HepG2 (cell line): Measurements from ENCODE around the gene MTMR1. TPM values are rescaled to one million over a fixed set of nuclear protein-coding genes. Genes with fewer than 3 reads are reported as not detected.
A peak's percentile ranks its signal among the peaks of the same experiment; 100 is the strongest.

ENCODE experiments used
- ATAC-seq: fragments of 200-7000 bp; cut with Tn5 transposase; 3 replicates; pipeline ENCODE4 v1.9.1; 2020; ENCODE audit warnings: mild to moderate bottlenecking, moderate library complexity
- BruUV-seq: library from RNA; stranded (reverse); fragments of 400-500 nt; replicated peaks from 2 replicates; lab custom pipeline; 2021; lab: Mats Ljungman, UMichigan
- CTCF ChIA-PET: fragments of 300-600 bp; formaldehyde crosslinking; extraction: SDS; loops from one replicate; lab custom pipeline; 2021; ENCODE audit warnings: low total read pairs, inconsistent platforms, low intra/inter-chr PET ratio; lab: Yijun Ruan, JAX
- POLR2A ChIA-PET: fragments of 350-600 bp; sonication (Branson Sonifier 250); formaldehyde crosslinking; loops from one replicate; lab custom pipeline; 2020; ENCODE audit warnings: antibody characterized with exemption, inconsistent platforms; lab: Yijun Ruan, JAX
- DNase-seq: peaks from one replicate; pipeline ENCODE4 v3.0.0-alpha.2; 2015; ENCODE audit warnings: low spot score
- FAIRE-seq: peaks from 3 replicates; lab custom pipeline; 2011; peaks lifted over from hg19 to GRCh38; lab: Jason Lieb, UNC
- H2AFZ ChIP-seq: one replicate; pipeline ENCODE4 v1.6.1; 2011; ENCODE audit warnings: low read length, inconsistent platforms
- H3K27ac ChIP-seq: fragments of 300-600 bp; 3 replicates; pipeline ENCODE4 v1.8.0; 2011; ENCODE audit warnings: mixed run types, mild to moderate bottlenecking, mixed read lengths, low read length, inconsistent platforms; ENCODE audit not compliant: insufficient read depth; ENCODE audit errors: extremely low read length
- H3K27me3 ChIP-seq, 2 experiments: fragments of 200-600 bp in 1 of 2; 2 replicates in 1 of 2; 3 replicates in 1 of 2; pipeline versions ENCODE4 v1.6.0 to v1.8.0; 2011; ENCODE audit warnings: low read length in 2 of 2, mild to moderate bottlenecking in 2 of 2, moderate library complexity in 2 of 2, inconsistent platforms in 1 of 2; ENCODE audit not compliant: insufficient read depth in 2 of 2, control insufficient read depth in 1 of 2
- H3K36me3 ChIP-seq, 2 experiments: fragments of 200-600 bp in 1 of 2; replicated peaks in 1 of 2; 2 replicates in 1 of 2; 3 replicates in 1 of 2; pipeline versions ENCODE4 v1.5.1 to v1.8.0; 2011; ENCODE audit warnings: low read length in 2 of 2, inconsistent platforms in 1 of 2; ENCODE audit not compliant: insufficient read depth in 2 of 2, control insufficient read depth in 1 of 2
- H3K4me1 ChIP-seq: 2 replicates; pipeline ENCODE4 v1.5.1; 2012; ENCODE audit warnings: low read length, inconsistent platforms; ENCODE audit not compliant: insufficient read depth
- H3K4me2 ChIP-seq: 2 replicates; pipeline ENCODE4 v1.6.0; 2011; ENCODE audit warnings: low read depth, low read length, inconsistent platforms
- H3K4me3 ChIP-seq, 3 experiments: fragments of 200-600 bp in 1 of 3; sonication (generic), shearing (Covaris generic) in 1 of 3; replicated peaks in 1 of 3; 2 replicates each; pipeline ENCODE4 v1.5.1; 2011 to 2016; ENCODE audit warnings: low read length in 3 of 3, inconsistent platforms in 2 of 3, low read depth in 2 of 3, mild to moderate bottlenecking in 2 of 3, control low read depth in 1 of 3, mixed read lengths in 1 of 3; ENCODE audit not compliant: insufficient read depth in 1 of 3
- H3K79me2 ChIP-seq: one replicate; pipeline ENCODE4 v1.6.1; 2011; ENCODE audit warnings: low read length, inconsistent platforms; ENCODE audit not compliant: insufficient read depth
- H3K9ac ChIP-seq: 2 replicates; pipeline ENCODE4 v1.6.0; 2011; ENCODE audit warnings: mild to moderate bottlenecking, low read depth, low read length, inconsistent platforms; ENCODE audit not compliant: insufficient read depth
- H3K9me3 ChIP-seq: 2 replicates; pipeline ENCODE4 v1.5.1; 2012; ENCODE audit warnings: mild to moderate bottlenecking, low read length
- H4K20me1 ChIP-seq: 2 replicates; pipeline ENCODE4 v1.6.0; 2011; ENCODE audit warnings: inconsistent platforms, mild to moderate bottlenecking, low read length, moderate library complexity; ENCODE audit not compliant: insufficient read depth
- ELF3 ChIP-seq: IDR thresholded peaks from 2 replicates; pipeline ENCODE4 v1.6.1; 2016; ENCODE audit warnings: missing genetic modification reagents, missing compliant biosample characterization
- MBD4 ChIP-seq: IDR thresholded peaks from 2 replicates; pipeline ENCODE4 v1.6.1; 2012; ENCODE audit warnings: low read length, inconsistent platforms, borderline replicate concordance
- SCMH1 ChIP-seq: sonication (generic); formaldehyde crosslinking; IDR thresholded peaks from 2 replicates; pipeline ENCODE4 v1.9.0; 2021; ENCODE audit warnings: missing genetic modification reagents, mild to moderate bottlenecking, borderline replicate concordance
- TEAD2 ChIP-seq: sonication (generic); formaldehyde crosslinking; IDR thresholded peaks from 2 replicates; pipeline ENCODE4 v1.9.0; 2021; ENCODE audit warnings: missing genetic modification reagents
- ZFYVE20 ChIP-seq: sonication (generic); formaldehyde crosslinking; IDR thresholded peaks from 2 replicates; pipeline ENCODE4 v1.8.0; 2023; ENCODE audit warnings: low read depth, mild to moderate bottlenecking, moderate library complexity, missing genetic modification reagents, borderline replicate concordance
- ZNF136 ChIP-seq: sonication (generic); formaldehyde crosslinking; IDR thresholded peaks from 2 replicates; pipeline ENCODE4 v1.8.1; 2022; ENCODE audit warnings: low read depth, mild to moderate bottlenecking, moderate library complexity, missing genetic modification reagents
- ZNF280B ChIP-seq: sonication (generic); formaldehyde crosslinking; IDR thresholded peaks from 2 replicates; pipeline ENCODE4 v1.5.0; 2020; ENCODE audit warnings: missing genetic modification reagents, mild to moderate bottlenecking, borderline replicate concordance
- ZNF335 ChIP-seq: sonication (generic); formaldehyde crosslinking; IDR thresholded peaks from 2 replicates; pipeline ENCODE4 v1.4.0; 2020; ENCODE audit warnings: missing genetic modification reagents
- ZNF337 ChIP-seq: sonication (generic); formaldehyde crosslinking; IDR thresholded peaks from 2 replicates; pipeline ENCODE4 v1.5.1; 2020; ENCODE audit warnings: missing genetic modification reagents, low read depth, mild to moderate bottlenecking, borderline replicate concordance
- ZNF709 ChIP-seq: sonication (generic); formaldehyde crosslinking; IDR thresholded peaks from 2 replicates; pipeline ENCODE4 v1.5.0; 2020; ENCODE audit warnings: mild to moderate bottlenecking, missing genetic modification reagents
- ZNF784 ChIP-seq: sonication (generic); formaldehyde crosslinking; IDR thresholded peaks from 2 replicates; pipeline ENCODE4 v1.5.1; 2020; ENCODE audit warnings: missing genetic modification reagents, mild to moderate bottlenecking, borderline replicate concordance
- WGBS: methylation state at CpG from one replicate; pipeline ENCODE4 v1.1.6; 2017; ENCODE audit warnings: low lambda C conversion rate; 5-methylcytosine and 5-hydroxymethylcytosine counted together
- in situ Hi-C: cut with HindIII; loops from 2 replicates; pipeline ENCODE4 v1.10.0; 2017; ENCODE audit warnings: low pct_unique_long_range_greater_than_20kb; ENCODE audit not compliant: extremely low pct_ligation_motif_present
- intact Hi-C: fragments of 100-400 bp; cut with micrococcal nuclease; formaldehyde crosslinking; loops from one replicate; pipeline ENCODE4 v1.10.0; 2022; ENCODE audit not compliant: unreplicated experiment
- polyA plus RNA-seq, 8 experiments: library from polyadenylated mRNA; depleted of rRNA in 3 of 8; stranded (reverse) in 7 of 8; unstranded in 1 of 8; fragments of >200 nt; fragmentation: Illumina TruSeq in 4 of 8; extraction: Trizol in 4 of 8; gene quantifications; 2 replicates each; pipeline versions ENCODE4 v1.2.1 to v1.2.3, GENCODE V29; 2011 to 2016; ENCODE audit warnings: low read depth in 4 of 8, missing spikeins in 1 of 8, mixed read lengths in 1 of 8; ENCODE audit not compliant: insufficient read depth in 1 of 8
- total RNA-seq, 5 experiments: library from RNA; depleted of rRNA; stranded (reverse); fragments of >200 nt; fragmentation: Illumina TruSeq; extraction: Trizol; gene quantifications; 2 replicates each; pipeline ENCODE4 v1.2.3, GENCODE V29; 2016; ENCODE audit warnings: low read depth in 1 of 5

Gene MTMR1
- total and polyA plus RNA-seq, 2 of the 13 experiments (the other 11 are each of a cell fraction or from before 2014, with no cell fraction given), result 8.9 to 11.1 TPM

- no peak for TF ChIP-seq ZNF337 (CRISPR knock-in tag)
- TF ChIP-seq ZNF335, result no peak
- no peak for TF ChIP-seq ZNF784 (CRISPR knock-in tag)
- no peak for TF ChIP-seq ZNF709
- no peak for TF ChIP-seq ZNF136 (CRISPR knock-in tag)
- TF ChIP-seq MBD4, result no peak
- TF ChIP-seq ZNF280B (CRISPR knock-in tag), result no peak
- TF ChIP-seq TEAD2 (CRISPR knock-in tag), result no peak
- TF ChIP-seq ELF3 (CRISPR knock-in tag), result no peak
- TF ChIP-seq ZFYVE20 (CRISPR knock-in tag), result no peak
- TF ChIP-seq SCMH1 (CRISPR knock-in tag), result no peak
- POLR2A ChIA-PET, result interaction anchor here (2.1 kb wide), 1 partner anchor 753 kb away, joined by 9 read pairs; the partner anchor contains the start of gene EOLA2
- Histone ChIP-seq H4K20me1 (no peaks in the 10 kb centered on the region), H3K9ac (peak overlapping the region; percentile 64; the same call in 1 of the 2 replicates), H3K79me2 (no peaks in the 10 kb centered on the region), H3K9me3 (no peaks in the 10 kb centered on the region), H3K4me2 (peak overlapping the region; percentile 74), H3K4me1 (peaks cover 19% of the 10 kb centered on the region), H3K36me3 (no peaks in the 10 kb centered on the region), H2AFZ (peak overlapping the region; percentile 72), H3K27ac (no peak overlapping the region), H3K4me3 (peak overlapping the region; percentile 55 to 70 (median 69); a peak in 4 of 6 replicates), H3K27me3 (no peaks in the 10 kb centered on the region)
- CTCF ChIA-PET, result no interaction called here
- DNase-seq (no peak), ATAC-seq (no peak), FAIRE-seq (no peak)
- 56% methylated on average over 5 of the region's 5 CpGs for WGBS
- in situ Hi-C loops, result loop anchor here (25.0 kb wide), 1 partner anchor 730 kb away; no protein-coding TSS in a partner anchor
- TSS peak; percentile 57 for BruUV-seq
- intact Hi-C loops, result no loop called here
Observed at GRCh38 chrX:150692296-150692695, 900 bp upstream of the MTMR1 start.
